HFFc6 (cell line): Measurements from ENCODE around the gene SMYD3. TPM values are rescaled to one million over a fixed set of nuclear protein-coding genes. Genes with fewer than 3 reads are reported as not detected.

ENCODE experiments used
- DNase-seq: peaks from one replicate; pipeline ENCODE4 v3.0.0-alpha.2; 2018
- H3K27ac Mint-ChIP-seq: 2 replicates; pipeline ENCODE4 v1.8.0; 2020; ENCODE audit warnings: mild to moderate bottlenecking, mixed read lengths
- H3K27me3 Mint-ChIP-seq: 2 replicates; pipeline ENCODE4 v1.8.0; 2021; ENCODE audit warnings: mild to moderate bottlenecking, moderate library complexity, mixed read lengths; ENCODE audit not compliant: insufficient read depth
- H3K36me3 Mint-ChIP-seq: 2 replicates; pipeline ENCODE4 v1.8.0; 2021; ENCODE audit warnings: low read depth, mixed read lengths
- H3K4me1 Mint-ChIP-seq: 2 replicates; pipeline ENCODE4 v1.8.0; 2020; ENCODE audit warnings: low read depth, mixed read lengths
- H3K4me3 Mint-ChIP-seq: 2 replicates; pipeline ENCODE4 v1.8.0; 2020; ENCODE audit warnings: mild to moderate bottlenecking, moderate library complexity, mixed read lengths
- H3K9me3 Mint-ChIP-seq: 2 replicates; pipeline ENCODE4 v1.8.0; 2020; ENCODE audit warnings: mild to moderate bottlenecking, mixed read lengths
- CTCF ChIP-seq: fragments of 200-600 bp; sonication (generic); IDR thresholded peaks from 2 replicates; pipeline ENCODE4 v1.5.0; 2021; ENCODE audit warnings: antibody characterized with exemption, mild to moderate bottlenecking
- total RNA-seq, 6 experiments: library from RNA; stranded (reverse); fragmentation: NEBNext Ultra II Directional; extraction: Animal tissue kit (Norgen Biotek cat#: 25700); gene quantifications; 2 replicates in 1 of 6; 3 replicates in 5 of 6; pipeline ENCODE4 v1.2.3, GENCODE V29; 2021

SMYD3 gene
- total RNA-seq, 6 experiments from 2014 or later: 28.4 to 37.9 (median 31.2) TPM

- Mint-ChIP-seq H3K27ac (no peak overlapping the region), H3K4me3 (no peak overlapping the region), H3K36me3 (peaks cover 19% of the 10 kb centered on the region; the same call in 1 of the 2 replicates), H3K27me3 (no peaks in the 10 kb centered on the region; the same call in 1 of the 2 replicates), H3K4me1 (no peaks in the 10 kb centered on the region), H3K9me3 (no peaks in the 10 kb centered on the region)
- no peak for TF ChIP-seq CTCF
- no peak for DNase-seq
Measured at GRCh38 chr1:245906207-245906606, 600.9 kb downstream of the SMYD3 start.

- Mint-ChIP-seq H3K4me3 (no peak overlapping the region), H3K9me3 (no peaks in the 10 kb centered on the region), H3K27ac (no peak overlapping the region), H3K27me3 (no peaks in the 10 kb centered on the region; the same call in 1 of the 2 replicates), H3K36me3 (peaks cover 27% of the 10 kb centered on the region; the same call in 1 of the 2 replicates), H3K4me1 (no peaks in the 10 kb centered on the region)
- TF ChIP-seq CTCF: no peak
- no peak for DNase-seq
Measured at GRCh38 chr1:245903851-245904250, 603.2 kb downstream of the SMYD3 start.

- DNase-seq: no peak
- no peak overlapping the region for H3K4me3 Mint-ChIP-seq
- H3K27me3 Mint-ChIP-seq: no peaks in the 10 kb centered on the region; the same call in 1 of the 2 replicates
- no peak overlapping the region for H3K27ac Mint-ChIP-seq
- no peaks in the 10 kb centered on the region for H3K9me3 Mint-ChIP-seq
- H3K4me1 Mint-ChIP-seq: peaks cover 7% of the 10 kb centered on the region
- H3K36me3 Mint-ChIP-seq: peaks cover 27% of the 10 kb centered on the region; the same call in 1 of the 2 replicates
- no peak for TF ChIP-seq CTCF
Measured at GRCh38 chr1:245901565-245901964, 605.5 kb downstream of the SMYD3 start.

GRCh38 chr1:245901037-245901436 is 606.0 kb downstream of the SMYD3 start:
- Mint-ChIP-seq H3K4me3 (no peak overlapping the region), H3K27ac (no peak overlapping the region), H3K36me3 (peaks cover 27% of the 10 kb centered on the region; the same call in 1 of the 2 replicates), H3K4me1 (peaks cover 12% of the 10 kb centered on the region), H3K27me3 (no peaks in the 10 kb centered on the region; the same call in none of the 2 replicates), H3K9me3 (no peaks in the 10 kb centered on the region)
- TF ChIP-seq CTCF: no peak
- no peak for DNase-seq

- Mint-ChIP-seq H3K27ac (no peak overlapping the region), H3K4me3 (no peak overlapping the region), H3K4me1 (peaks cover 14% of the 10 kb centered on the region), H3K36me3 (peaks cover 36% of the 10 kb centered on the region), H3K27me3 (no peaks in the 10 kb centered on the region; the same call in none of the 2 replicates), H3K9me3 (peaks cover 3% of the 10 kb centered on the region; the same call in 1 of the 2 replicates)
- no peak for DNase-seq
- no peak for TF ChIP-seq CTCF
Measured at GRCh38 chr1:245898581-245898980, 608.5 kb downstream of the SMYD3 start.

GRCh38 chr1:245896258-245896657 is 610.8 kb downstream of the SMYD3 start:
- Mint-ChIP-seq H3K9me3 (peaks cover 7% of the 10 kb centered on the region; the same call in 1 of the 2 replicates), H3K4me3 (no peak overlapping the region), H3K36me3 (peaks cover 41% of the 10 kb centered on the region), H3K27ac (no peak overlapping the region), H3K27me3 (no peaks in the 10 kb centered on the region; the same call in none of the 2 replicates), H3K4me1 (peaks cover 14% of the 10 kb centered on the region)
- TF ChIP-seq CTCF: no peak
- no peak for DNase-seq
